HEK293T (cell line): ENCODE results near the gene TCP11L1.

Experiments used
- CTCF ChIA-PET: fragments of 350-600 bp; formaldehyde crosslinking; extraction: SDS; loops from one replicate; lab custom pipeline; 2021; ENCODE audit warnings: antibody characterized with exemption, inconsistent platforms; lab: Yijun Ruan, JAX
- POLR2A ChIA-PET: fragments of 350-600 bp; formaldehyde crosslinking; extraction: SDS; loops from one replicate; lab custom pipeline; 2020; ENCODE audit warnings: antibody characterized with exemption, inconsistent platforms; lab: Yijun Ruan, JAX
- DNase-seq: peaks from one replicate; pipeline ENCODE4 v3.0.0; 2012; ENCODE audit warnings: mixed read lengths; ENCODE audit errors: extremely low spot score
- ARNT ChIP-seq: fragments of 450-650 bp; IDR thresholded peaks from 2 replicates; pipeline ENCODE4 v1.6.1; 2017; ENCODE audit warnings: mild to moderate bottlenecking
- BHLHE40 ChIP-seq: fragments of 450-650 bp; IDR thresholded peaks from 2 replicates; pipeline ENCODE4 v1.6.1; 2016; ENCODE audit warnings: mild to moderate bottlenecking, moderate library complexity, borderline replicate concordance
- CTBP1 ChIP-seq: fragments of 450-650 bp; IDR thresholded peaks from 2 replicates; pipeline ENCODE4 v1.6.1; 2016; ENCODE audit warnings: borderline replicate concordance
- ELF4 ChIP-seq: fragments of 450-650 bp; IDR thresholded peaks from 2 replicates; pipeline ENCODE4 v1.6.1; 2017; ENCODE audit warnings: antibody characterized with exemption
- FOXA1 ChIP-seq: fragments of 450-650 bp; IDR thresholded peaks from 2 replicates; pipeline ENCODE4 v1.6.1; 2016; ENCODE audit warnings: mild to moderate bottlenecking
- FOXK2 ChIP-seq: fragments of 450-650 bp; IDR thresholded peaks from 2 replicates; pipeline ENCODE4 v1.6.1; 2016; ENCODE audit warnings: mild to moderate bottlenecking
- FOXM1 ChIP-seq: fragments of 450-650 bp; IDR thresholded peaks from 2 replicates; pipeline ENCODE4 v1.6.1; 2017; ENCODE audit warnings: mild to moderate bottlenecking, borderline replicate concordance
- HDGF ChIP-seq: fragments of 450-650 bp; IDR thresholded peaks from 2 replicates; pipeline ENCODE4 v1.6.1; 2017; ENCODE audit warnings: antibody characterized with exemption, borderline replicate concordance
- L3MBTL2 ChIP-seq: fragments of 450-650 bp; conservative IDR thresholded peaks from 2 replicates; pipeline ENCODE4 v1.6.1; 2016; ENCODE audit warnings: mild to moderate bottlenecking
- LEF1 ChIP-seq: fragments of 450-650 bp; IDR thresholded peaks from 2 replicates; pipeline ENCODE4 v1.6.1; 2017; ENCODE audit warnings: mild to moderate bottlenecking, borderline replicate concordance
- NFRKB ChIP-seq: fragments of 450-650 bp; IDR thresholded peaks from 2 replicates; pipeline ENCODE4 v1.6.1; 2016; ENCODE audit warnings: mild to moderate bottlenecking, moderate library complexity
- PKNOX1 ChIP-seq: fragments of 450-650 bp; IDR thresholded peaks from 2 replicates; pipeline ENCODE4 v1.6.1; 2016
- SP1 ChIP-seq: fragments of 450-650 bp; IDR thresholded peaks from 2 replicates; pipeline ENCODE4 v1.6.1; 2017
- SUZ12 ChIP-seq: fragments of 450-650 bp; IDR thresholded peaks from 2 replicates; pipeline ENCODE4 v1.6.1; 2016; ENCODE audit warnings: mild to moderate bottlenecking
- TARDBP ChIP-seq: fragments of 450-650 bp; IDR thresholded peaks from 2 replicates; pipeline ENCODE4 v1.6.1; 2016
- ZNF384 ChIP-seq: fragments of 450-650 bp; IDR thresholded peaks from 2 replicates; pipeline ENCODE4 v1.6.1; 2016

The TCP11L1 gene

GRCh38 chr11:33016654-33017053 is 22.7 kb upstream of the TCP11L1 start:
- CTCF ChIA-PET: interaction anchor here (0.6 kb wide), 1 partner anchor 183 kb away, joined by 4 read pairs; no protein-coding TSS in a partner anchor
- POLR2A ChIA-PET: interaction anchor here (1.0 to 3.1 kb wide), 4 partner anchors 9 to 39 kb away, joined by 3 to 29 read pairs (median 8); partner anchors contain the start of gene TCP11L1

GRCh38 chr11:33017478-33017877 is 21.9 kb upstream of the TCP11L1 start:
- CTCF ChIA-PET: interaction anchor here (0.6 kb wide), 1 partner anchor 182 kb away, joined by 4 read pairs; no protein-coding TSS in a partner anchor
- no peak for DNase-seq
- POLR2A ChIA-PET: interaction anchor here (3.1 kb wide), 1 partner anchor 22 kb away, joined by 29 read pairs; the partner anchor contains the start of gene TCP11L1
- TF ChIP-seq ZNF384 (no peak), SUZ12 (no peak), SP1 (no peak), ARNT (no peak), HDGF (no peak), BHLHE40 (no peak), CTBP1 (no peak)

More at GRCh38 chr11:33016654-33017053, 22.7 kb upstream of the TCP11L1 start:
- TF ChIP-seq ZNF384: no peak
- TF ChIP-seq HDGF: no peak
- no peak for TF ChIP-seq BHLHE40
- no peak for TF ChIP-seq CTBP1
- TF ChIP-seq LEF1: no peak
- TF ChIP-seq NFRKB: no peak
- no peak for TF ChIP-seq ELF4
- TF ChIP-seq L3MBTL2: no peak
- no peak for TF ChIP-seq ARNT
- TF ChIP-seq TARDBP: no peak
- no peak for TF ChIP-seq FOXA1
- no peak for TF ChIP-seq PKNOX1
- TF ChIP-seq FOXK2: no peak
- TF ChIP-seq FOXM1: no peak
- no peak for TF ChIP-seq SUZ12
- TF ChIP-seq SP1: no peak
- no peak for DNase-seq

GRCh38 chr11:33017965-33018364 is 21.4 kb upstream of the TCP11L1 start:
- ChIA-PET CTCF (no interaction called here), POLR2A (interaction anchor here (3.1 kb wide), 1 partner anchor 21 kb away, joined by 29 read pairs; the partner anchor contains the start of gene TCP11L1)
- DNase-seq: no peak
- TF ChIP-seq LEF1 (no peak), CTBP1 (no peak), TARDBP (no peak), HDGF (no peak), ZNF384 (no peak), L3MBTL2 (no peak)

GRCh38 chr11:33018840-33019239 is 20.5 kb upstream of the TCP11L1 start:
- CTCF ChIA-PET: no interaction called here
- 0 out of 2 replicates have a peak, but pooled peaks have one; percentile 9 for TF ChIP-seq PKNOX1
- TF ChIP-seq NFRKB: no peak
- TF ChIP-seq ZNF384: no peak
- TF ChIP-seq FOXA1: no peak
- no peak for TF ChIP-seq CTBP1
- no peak for TF ChIP-seq LEF1
- TF ChIP-seq SP1: no peak
- no peak for TF ChIP-seq L3MBTL2
- DNase-seq: no peak
- POLR2A ChIA-PET: no interaction called here

- no peak for TF ChIP-seq LEF1
- no peak for TF ChIP-seq FOXK2
- no peak for TF ChIP-seq NFRKB
- no peak for TF ChIP-seq ELF4
- TF ChIP-seq BHLHE40: no peak
- TF ChIP-seq FOXM1: no peak
- no peak for TF ChIP-seq PKNOX1
- ChIA-PET POLR2A (interaction anchor here (2.3 kb wide), 1 partner anchor 18 kb away, joined by 14 read pairs; the partner anchor contains the start of gene TCP11L1), CTCF (interaction anchor here (0.5 kb wide), 1 partner anchor 15 kb away, joined by 3 read pairs; no protein-coding TSS in a partner anchor)
- DNase-seq: no peak
Measured at GRCh38 chr11:33021501-33021900, 17.9 kb upstream of the TCP11L1 start.

GRCh38 chr11:33021937-33022336 is 17.4 kb upstream of the TCP11L1 start:
- CTCF ChIA-PET: no interaction called here

More at GRCh38 chr11:33021937-33022336, 17.4 kb upstream of the TCP11L1 start:
- TF ChIP-seq PKNOX1 (no peak), BHLHE40 (no peak), TARDBP (no peak), CTBP1 (no peak), HDGF (no peak), ELF4 (no peak), LEF1 (no peak), SP1 (no peak), SUZ12 (no peak), FOXK2 (no peak), L3MBTL2 (no peak)
- no peak for DNase-seq
- POLR2A ChIA-PET: interaction anchor here (2.3 kb wide), 1 partner anchor 17 kb away, joined by 14 read pairs; the partner anchor contains the start of gene TCP11L1
